Globus pallidus (tissue), 1 donor: ENCODE data around the gene REEP6.
"Not testable (repeated sequence)": the region's sequence is repeated elsewhere in the genome, so short reads cannot be mapped to it uniquely, and the experiment has no call there.

Source experiments
- DNase-seq: peaks from one replicate; pipeline ENCODE4 v3.0.0-alpha.2; 2015; ENCODE audit warnings: low spot score

Gene REEP6

GRCh38 chr19:1524287-1524971, 33.4 kb downstream of the REEP6 start:
- DNase-seq: no peak

DNA sequence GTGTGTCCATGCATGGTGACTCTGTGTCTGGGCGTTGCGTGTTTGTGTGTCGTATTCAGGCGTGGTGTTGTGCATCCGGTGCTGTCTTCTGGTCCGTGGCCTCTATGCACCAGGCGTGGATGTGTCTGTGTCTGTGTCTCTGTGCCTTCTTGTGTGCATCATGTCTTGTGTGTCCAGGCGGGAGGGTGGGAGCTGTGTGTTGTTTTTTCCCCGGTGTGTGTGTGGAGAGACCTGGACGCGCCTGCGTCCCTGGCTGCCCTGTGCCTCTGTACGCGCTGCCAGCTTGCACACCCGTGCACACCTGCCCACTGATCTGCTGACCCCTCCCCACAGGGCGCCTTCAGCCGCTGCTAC, 34.0 kb downstream of the REEP6 start:
- DNase-seq: no peak

GRCh38 chr19:1525343-1525742, 34.4 kb downstream of the REEP6 start:
- DNase-seq: no peak

DNA sequence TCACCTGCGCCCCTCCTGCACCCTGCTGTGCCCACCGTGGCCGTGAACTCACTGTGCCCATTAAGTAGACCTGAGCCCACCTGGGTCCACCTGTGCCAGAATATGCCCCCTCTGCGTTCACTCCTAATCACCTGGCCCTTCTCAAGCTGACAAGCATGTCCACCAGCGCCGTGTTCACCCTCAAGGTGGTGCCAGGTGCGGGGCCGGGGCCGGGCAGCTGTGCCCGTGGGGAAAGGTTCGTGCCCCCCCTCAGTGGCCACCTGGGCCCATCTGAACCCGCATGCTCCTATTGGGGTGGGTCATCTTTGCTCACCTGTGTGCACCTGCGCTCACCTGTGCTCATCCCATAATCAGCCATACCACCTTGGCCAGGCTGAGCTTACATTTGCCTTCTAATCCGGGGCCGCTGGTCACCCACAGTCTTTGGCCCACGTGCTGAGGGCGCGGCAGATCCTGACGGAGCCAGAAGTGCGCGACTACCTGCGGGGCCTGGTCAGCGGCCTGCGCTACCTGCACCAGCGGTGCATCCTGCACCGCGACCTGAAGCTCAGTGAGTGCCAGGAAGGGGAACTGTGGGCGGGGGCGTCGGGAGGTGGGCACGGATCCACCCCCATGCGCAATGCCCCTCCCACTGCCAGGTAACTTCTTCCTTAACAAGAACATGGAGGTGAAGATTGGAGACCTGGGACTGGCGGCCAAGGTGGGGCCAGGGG, 35.2 kb downstream of the REEP6 start:
- no peak for DNase-seq

GRCh38 chr19:1526979-1527649, 36.1 kb downstream of the REEP6 start:
- no peak for DNase-seq

DNA sequence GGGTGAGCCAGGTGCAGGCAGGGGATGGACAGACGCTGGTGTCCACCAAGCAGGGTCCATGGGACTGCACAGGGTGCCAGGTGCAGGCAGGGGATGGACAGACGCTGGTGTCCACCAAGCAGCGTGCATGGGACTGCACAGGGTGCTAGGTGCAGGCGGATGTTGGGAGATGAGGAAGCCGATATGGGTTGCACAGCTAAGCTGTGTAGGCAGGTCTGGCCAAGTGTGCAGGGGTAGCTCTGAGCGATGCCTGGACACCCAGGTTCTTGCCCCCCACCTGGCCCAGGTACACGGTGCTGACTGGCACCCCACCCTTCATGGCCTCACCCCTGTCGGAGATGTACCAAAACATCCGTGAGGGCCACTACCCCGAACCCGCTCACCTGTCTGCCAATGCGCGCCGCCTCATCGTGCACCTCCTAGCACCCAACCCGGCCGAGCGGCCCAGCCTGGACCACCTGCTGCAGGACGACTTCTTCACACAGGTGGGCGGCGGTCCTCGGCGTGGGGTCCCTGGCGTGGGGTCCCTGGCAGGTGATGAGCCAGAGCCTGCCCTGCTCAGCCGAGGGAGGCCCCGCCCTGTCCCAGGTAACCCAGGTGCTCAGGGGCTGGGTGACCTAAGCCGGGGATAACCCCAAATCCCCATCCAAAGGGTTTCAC, 36.8 kb downstream of the REEP6 start:
- DNase-seq: no peak

- DNase-seq: no peak
Observed at GRCh38 chr19:1528596-1529429, 37.8 kb downstream of the REEP6 start.

- DNase-seq: no peak
Observed at GRCh38 chr19:1529430-1529816, 38.4 kb downstream of the REEP6 start.

DNA sequence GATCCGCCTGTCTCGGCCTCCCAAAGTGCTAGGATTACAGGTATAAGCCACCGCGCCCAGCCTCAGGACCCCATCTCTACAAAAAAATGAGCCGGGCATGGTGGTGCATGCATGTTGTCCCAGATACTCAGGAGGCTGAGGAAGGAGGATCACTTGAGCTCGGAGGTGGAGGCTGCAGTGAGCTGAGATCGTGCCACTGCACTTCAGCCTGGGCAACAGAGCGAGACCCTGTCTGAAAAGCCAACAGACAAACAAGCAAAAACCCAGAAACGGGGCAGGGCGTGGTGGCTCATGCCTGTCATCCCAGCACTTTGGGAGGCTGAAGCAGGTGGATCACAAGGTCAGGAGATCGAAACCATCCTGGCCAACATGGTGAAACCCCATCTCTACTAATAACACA, 39.9 kb downstream of the REEP6 start:
- DNase-seq: not testable (repeated sequence)

DNA sequence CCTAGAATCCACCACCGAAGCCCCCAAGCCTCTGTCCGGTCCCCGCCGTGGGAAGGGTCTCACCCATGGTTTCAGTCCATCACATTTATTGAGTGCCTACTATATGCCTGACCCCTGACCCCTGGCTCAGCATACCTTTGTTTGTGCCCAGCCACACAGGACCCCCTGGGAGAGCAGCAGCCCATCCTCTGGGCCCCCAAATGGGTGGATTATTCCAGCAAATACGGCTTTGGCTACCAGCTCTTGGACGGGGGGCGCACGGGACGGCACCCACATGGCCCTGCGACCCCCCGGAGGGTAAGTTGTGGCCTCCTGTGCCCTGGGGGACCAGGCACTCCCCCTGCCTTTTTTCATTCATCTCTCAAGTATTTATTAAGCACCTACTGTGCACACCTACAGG, 40.6 kb downstream of the REEP6 start:
- DNase-seq: no peak

DNA sequence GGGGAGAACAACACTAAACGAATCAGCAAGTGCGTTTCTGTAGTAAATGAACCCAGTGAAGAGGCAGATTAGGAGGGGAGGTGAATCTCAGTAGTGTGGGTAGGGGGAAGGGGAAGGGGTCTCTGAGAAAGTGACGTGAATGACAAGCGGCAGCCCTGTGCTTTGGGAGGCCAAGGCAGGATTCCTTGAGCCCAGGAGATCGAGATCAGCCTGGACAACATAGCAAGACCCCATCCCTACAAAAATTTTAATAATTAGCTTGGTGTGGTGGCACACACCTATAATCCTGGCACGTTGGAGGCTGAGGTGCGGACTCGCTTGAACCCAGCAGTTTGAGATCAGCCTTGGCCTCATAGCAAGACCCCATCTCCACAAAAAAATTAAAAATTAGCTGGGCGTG, 41.0 kb downstream of the REEP6 start:
- DNase-seq: no peak

GRCh38 chr19:1533510-1534150, 42.6 kb downstream of the REEP6 start:
- DNase-seq: no peak

GRCh38 chr19:1534972-1535371, 44.0 kb downstream of the REEP6 start:
- DNase-seq: no peak

DNA sequence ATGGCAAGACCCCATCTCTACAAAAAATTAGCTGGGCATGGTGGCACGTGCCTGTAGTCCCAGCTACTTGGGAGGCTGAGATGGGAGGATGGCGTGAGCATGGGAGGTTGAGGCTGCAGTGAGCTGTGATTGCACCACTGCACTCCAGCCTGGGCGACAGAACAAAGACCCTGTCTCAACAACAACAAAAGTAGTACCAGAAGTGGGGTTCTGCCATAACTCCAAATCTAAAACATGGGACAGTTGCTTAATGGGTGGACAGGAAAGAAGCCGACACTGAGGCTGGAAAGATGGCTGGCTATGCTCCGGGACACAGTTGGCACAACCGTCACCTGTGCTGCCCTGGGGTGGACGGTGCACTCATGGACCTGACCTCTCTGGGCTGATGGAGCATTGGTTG, 44.7 kb downstream of the REEP6 start:
- DNase-seq: not testable (repeated sequence)

GRCh38 chr19:1538978-1539377, 48.0 kb downstream of the REEP6 start:
- DNase-seq: no peak

DNA sequence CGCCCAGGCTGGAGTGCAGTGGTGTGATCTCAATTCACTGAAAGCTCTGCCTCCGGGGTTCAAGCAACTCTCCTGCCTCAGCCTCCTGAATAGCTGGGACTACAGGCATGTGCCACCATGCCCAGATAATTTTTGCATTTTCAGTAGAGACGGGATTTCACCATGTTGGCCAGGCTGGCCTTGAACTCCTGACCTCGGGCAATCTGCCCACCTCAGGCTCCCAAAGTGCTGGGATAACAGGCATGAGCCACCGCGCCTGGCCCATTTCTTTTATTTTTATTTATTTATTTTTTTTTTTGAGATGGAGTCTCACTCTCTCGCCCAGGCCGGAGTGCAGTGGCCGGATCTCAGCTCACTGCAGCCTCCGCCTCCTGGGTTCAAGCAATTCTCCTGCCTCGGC, 48.8 kb downstream of the REEP6 start:
- DNase-seq: not testable (repeated sequence)

- DNase-seq: no peak
Observed at GRCh38 chr19:1540365-1540925, 49.5 kb downstream of the REEP6 start.
